HG02840 (cell line): Measurements from ENCODE around the gene IFNAR2.
A peak's percentile ranks its signal among the peaks of the same experiment; 100 is the strongest.

ENCODE experiments used
- ATAC-seq: cut with Tn5 transposase; IDR thresholded peaks from one replicate; pipeline ENCODE4 v1.9.1; 2021; ENCODE audit warnings: mild to moderate bottlenecking, moderate library complexity, moderate number of reproducible peaks; ENCODE audit not compliant: unreplicated experiment, low FRiP score

Gene IFNAR2

GRCh38 chr21:33229784-33230544 lies at the start of gene IFNAR2:
Gene IFNAR2 (plus strand): TSS chr21:33229938. CDS start chr21:33241923, 11,985 bp downstream.
- peak; percentile 64 for ATAC-seq

- no peak for ATAC-seq
Measured at GRCh38 chr21:33185852-33186251, 43.9 kb upstream of the IFNAR2 start.

- no peak for ATAC-seq
Measured at GRCh38 chr21:33187276-33187675, 42.5 kb upstream of the IFNAR2 start.

GRCh38 chr21:33189237-33189636 lies 40.5 kb upstream of the IFNAR2 start:
- no peak for ATAC-seq

GRCh38 chr21:33189824-33190223 lies 39.9 kb upstream of the IFNAR2 start:
- ATAC-seq: no peak

GRCh38 chr21:33196941-33197374 lies 32.8 kb upstream of the IFNAR2 start:
- ATAC-seq: no peak

GRCh38 chr21:33197496-33197895 lies 32.2 kb upstream of the IFNAR2 start:
- ATAC-seq: no peak

GRCh38 chr21:33198346-33199099 lies 31.2 kb upstream of the IFNAR2 start:
- ATAC-seq: no peak

GRCh38 chr21:33199100-33199464 lies 30.7 kb upstream of the IFNAR2 start:
- no peak for ATAC-seq

GRCh38 chr21:33199516-33200217 lies 30.1 kb upstream of the IFNAR2 start:
- ATAC-seq: peak; percentile 48

GRCh38 chr21:33201956-33202355 lies 27.8 kb upstream of the IFNAR2 start:
- ATAC-seq: no peak

GRCh38 chr21:33202464-33203363 lies 27.0 kb upstream of the IFNAR2 start:
- no peak for ATAC-seq

- no peak for ATAC-seq
Measured at GRCh38 chr21:33203371-33203724, 26.4 kb upstream of the IFNAR2 start.

GRCh38 chr21:33205476-33205875 lies 24.3 kb upstream of the IFNAR2 start:
- ATAC-seq: no peak

- ATAC-seq: no peak
Measured at GRCh38 chr21:33206771-33207281, 22.9 kb upstream of the IFNAR2 start.

GRCh38 chr21:33207449-33208149 lies 22.1 kb upstream of the IFNAR2 start:
- ATAC-seq: no peak

- no peak for ATAC-seq
Measured at GRCh38 chr21:33208534-33208933, 21.2 kb upstream of the IFNAR2 start.

- ATAC-seq: no peak
Measured at GRCh38 chr21:33211305-33211704, 18.4 kb upstream of the IFNAR2 start.

GRCh38 chr21:33211732-33212131 lies 18.0 kb upstream of the IFNAR2 start:
- no peak for ATAC-seq
